Stimulated activated CD4-positive, alpha-beta T cell treated with anti-CD3 and anti-CD28 coated beads, TNF-alpha, amount 100 ng/mL, for 24 hours (primary cell): ENCODE measurements around the gene SLC22A23.
"Not testable (repeated sequence)": the region's sequence is repeated elsewhere in the genome, so short reads cannot be mapped to it uniquely, and the experiment has no call there.

Experiments used
- DNase-seq, 3 experiments: peaks; one replicate each; pipeline ENCODE4 v3.0.0-alpha.2; 2020; ENCODE audit warnings: low read depth in 3 of 3

SLC22A23 gene

DNA sequence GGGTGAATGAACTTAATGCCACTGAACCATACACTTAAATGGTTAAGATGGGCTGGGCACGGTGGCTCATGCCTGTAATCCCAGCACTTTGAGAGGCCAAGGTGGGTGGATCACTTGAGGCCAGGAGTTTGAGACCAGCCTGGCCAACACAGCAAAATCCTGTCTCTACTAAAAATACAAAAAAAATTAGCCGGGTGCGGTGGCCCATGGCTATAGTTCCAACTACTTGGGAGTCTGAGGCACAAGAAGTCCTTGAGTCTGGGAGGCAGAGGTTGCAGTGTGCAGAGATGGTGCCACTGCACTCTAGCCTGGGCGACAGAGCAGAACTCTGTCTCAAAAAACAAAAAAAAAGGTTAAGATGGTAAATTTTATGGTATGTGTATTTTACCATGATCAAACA is 71.7 kb downstream of the SLC22A23 start:
- not testable (repeated sequence) for DNase-seq

- DNase-seq = no peak
These were observed 72.4 kb downstream of the SLC22A23 start for GRCh38 chr6:3384241-3385143.

DNA sequence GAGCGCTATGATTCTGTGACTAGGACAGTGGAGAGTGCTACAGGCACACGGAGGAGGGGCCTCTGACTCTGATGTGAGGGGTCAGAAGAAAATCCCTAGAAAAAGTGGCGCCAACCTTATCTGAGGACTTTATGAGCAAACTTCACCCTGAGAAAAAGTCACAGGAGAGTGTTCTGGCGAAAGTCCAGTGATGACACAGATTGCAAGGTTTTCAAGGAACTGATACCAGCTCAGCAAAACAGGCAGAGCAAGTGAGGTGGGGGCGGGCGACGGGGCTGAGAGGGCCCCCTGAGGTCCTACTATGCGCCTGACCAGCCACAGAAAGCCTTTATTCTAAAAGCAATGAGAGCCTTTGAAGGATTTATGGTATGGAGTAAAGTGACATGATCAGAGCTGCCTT is 73.3 kb downstream of the SLC22A23 start:
- no peak for DNase-seq

- DNase-seq = no peak
These were observed 74.2 kb downstream of the SLC22A23 start for GRCh38 chr6:3382326-3383279.

DNA sequence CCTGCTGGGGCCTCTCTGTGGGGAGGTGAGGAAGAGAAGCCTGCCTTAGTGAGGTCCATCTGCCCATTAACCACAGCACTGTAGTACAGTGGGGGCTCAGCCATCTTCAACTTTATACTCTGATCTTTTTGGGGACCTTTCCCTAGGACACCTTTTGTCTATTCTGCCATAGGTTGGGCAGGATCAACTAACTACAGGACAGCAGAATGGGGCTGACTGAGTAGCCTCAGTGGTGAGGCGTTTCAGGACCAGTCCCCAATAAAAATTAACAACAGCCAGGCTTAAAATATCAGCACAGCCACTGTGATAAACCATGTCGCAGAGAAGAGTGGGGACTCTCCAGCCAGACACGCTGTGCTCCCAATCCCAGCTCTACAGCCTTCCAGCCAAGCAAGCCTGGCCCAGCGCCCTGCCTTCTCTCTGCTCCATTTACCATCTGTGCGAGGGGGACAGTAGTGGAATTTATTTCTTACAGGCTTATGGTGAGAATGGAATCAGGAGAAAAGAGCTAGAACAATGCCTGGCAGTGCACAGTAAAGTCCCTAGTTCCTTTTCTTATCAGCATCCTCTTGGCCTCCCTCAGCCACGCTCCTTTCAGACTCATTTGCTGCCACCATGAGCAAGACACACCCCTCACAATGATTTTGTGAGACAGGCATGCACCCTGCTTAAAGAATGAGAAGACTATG is 75.5 kb downstream of the SLC22A23 start:
- no peak for DNase-seq

DNA sequence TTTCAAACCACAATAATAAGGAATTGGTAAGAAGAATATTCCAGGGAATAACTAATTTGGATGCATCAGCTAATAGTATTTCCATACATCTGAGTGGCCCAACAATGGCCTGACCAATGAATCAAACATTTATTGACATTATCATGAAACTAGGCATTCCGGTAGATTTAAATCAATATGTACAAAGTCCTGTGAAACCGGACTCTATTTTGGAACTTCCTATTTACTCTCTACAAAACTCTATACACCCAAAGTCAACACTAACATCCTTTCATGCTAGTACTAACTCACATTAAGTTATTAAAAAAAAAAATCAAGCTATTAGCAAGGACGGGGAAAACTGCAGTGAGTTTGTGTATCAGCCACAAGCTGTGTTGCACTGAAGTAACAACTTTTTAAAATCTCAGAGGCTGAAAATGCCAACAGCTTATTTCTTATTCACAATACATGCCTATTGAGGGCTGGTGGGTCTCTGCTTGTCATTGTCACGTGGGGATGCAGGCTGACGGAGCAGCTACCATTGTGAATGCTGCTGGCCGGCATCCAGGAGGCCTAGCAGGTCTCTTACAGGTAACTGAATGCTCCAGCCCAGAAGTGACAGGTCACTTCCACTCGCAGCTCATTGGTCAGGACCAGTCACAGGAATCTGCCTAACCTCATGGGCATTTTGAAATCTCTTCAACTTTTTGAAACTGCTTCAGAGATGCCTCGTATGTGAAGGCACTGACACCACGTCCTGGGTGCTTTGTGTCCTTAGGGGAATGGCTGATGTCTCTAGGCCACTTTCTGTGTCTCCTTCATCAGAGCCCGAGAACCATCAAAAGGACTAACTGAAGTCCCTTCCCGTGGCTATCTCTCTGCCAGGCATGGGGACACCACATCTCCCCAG is 76.3 kb downstream of the SLC22A23 start:
- DNase-seq = no peak

DNA sequence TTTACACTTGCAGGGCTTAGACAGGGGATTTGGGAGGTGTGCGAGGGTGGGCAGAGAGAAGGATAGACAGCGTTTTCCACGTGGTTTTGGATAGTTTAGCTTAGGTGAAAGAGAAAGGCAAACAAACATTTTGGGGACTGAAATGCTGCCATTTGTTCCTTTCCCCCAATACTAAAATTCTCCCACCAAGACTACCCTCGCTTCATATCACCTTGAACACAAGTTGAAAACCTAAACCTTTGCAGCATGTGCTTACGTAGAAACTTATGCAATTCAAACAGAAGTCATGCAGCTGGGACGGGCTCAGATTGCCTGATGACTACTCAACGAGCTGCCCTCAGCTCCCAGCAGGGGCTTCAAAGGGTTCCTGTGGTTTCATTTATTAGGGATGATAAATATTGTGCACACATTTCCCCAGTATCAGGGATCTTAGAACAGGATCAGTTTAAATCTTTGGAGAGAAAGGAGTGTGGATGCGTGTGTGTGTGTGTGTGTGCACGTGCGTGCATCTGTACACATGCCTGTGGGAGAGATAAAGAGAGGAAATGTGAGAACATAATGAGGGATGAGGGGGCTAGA is 77.3 kb downstream of the SLC22A23 start:
- DNase-seq = no peak

DNA sequence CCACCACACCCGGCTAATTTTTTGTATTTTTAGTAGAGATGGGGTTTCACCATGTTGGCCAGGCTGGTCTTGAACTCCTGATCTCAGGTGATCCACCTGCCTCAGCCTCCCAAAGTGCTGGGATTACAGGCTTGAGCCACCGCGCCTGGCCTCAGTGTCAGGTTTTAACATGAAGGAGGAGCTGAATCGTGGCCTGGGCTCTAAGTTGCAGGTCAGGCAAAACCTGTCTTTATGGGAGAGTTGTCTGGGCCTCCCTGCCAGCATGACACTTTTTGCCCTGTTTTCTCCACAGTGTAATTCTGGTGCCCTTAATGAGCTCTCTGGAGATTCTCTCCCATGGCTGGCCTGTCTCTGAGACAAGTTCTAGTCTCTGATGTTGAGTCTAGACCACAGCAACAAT is 78.0 kb downstream of the SLC22A23 start:
- DNase-seq = not testable (repeated sequence)

DNA sequence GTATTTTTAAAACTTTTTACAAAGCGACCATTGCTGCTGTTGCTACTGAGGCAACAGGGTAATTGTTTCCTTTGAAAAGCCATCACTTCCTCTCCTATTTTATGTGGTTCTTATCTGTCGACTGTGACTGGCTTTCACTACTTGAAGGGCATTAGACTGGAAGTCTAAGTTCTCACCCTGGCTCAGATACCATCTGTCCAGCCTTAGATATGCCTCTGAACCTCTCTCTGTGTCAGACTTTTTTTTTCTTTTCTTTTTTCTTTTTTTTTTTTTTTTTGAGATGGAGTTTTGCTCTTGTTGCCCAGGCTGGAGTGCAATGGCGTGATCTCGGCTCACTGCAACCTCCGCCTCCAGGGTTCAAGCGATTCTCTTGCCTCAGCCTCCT is 78.5 kb downstream of the SLC22A23 start:
- not testable (repeated sequence) for DNase-seq

DNA sequence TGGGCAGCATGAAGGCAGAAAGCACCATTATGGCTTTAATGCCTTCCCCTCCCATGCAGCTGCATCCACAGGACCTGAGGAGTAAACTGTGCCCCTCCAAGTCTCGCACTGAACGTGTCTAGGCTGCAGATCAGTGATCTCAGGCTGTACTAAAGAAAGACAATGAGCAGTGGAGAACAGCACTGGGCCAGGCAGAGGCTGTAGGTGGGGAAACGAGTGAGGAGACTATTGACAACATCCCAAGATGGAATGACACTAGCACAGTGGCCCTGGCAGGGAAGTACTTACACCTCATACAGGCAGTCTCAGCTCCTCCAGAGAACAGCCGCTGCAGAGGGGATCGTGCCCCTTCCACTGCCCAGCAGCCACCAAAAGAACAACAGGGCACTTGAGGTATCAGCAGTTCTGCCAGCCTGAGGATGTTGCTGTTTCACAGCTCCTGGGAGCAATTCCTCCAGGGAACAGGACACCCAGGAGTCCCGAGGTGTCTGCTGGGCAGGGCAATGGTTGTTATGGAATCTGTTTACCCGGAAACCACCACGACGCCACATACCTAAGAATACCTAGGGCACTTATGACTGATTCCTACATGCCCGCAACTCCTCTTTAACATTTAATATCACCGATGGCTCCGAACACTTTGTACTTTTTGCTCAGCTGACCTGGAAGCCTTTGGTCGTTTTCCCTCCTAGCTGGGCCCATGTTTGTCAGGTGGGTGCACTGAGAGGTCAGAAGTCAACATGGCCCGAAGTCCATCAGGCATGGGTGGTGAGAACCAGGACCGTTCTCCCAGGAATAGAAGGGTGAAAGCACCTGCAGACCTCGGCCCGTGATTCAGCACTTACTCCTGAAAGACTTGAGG is 79.1 kb downstream of the SLC22A23 start:
- DNase-seq = no peak

DNA sequence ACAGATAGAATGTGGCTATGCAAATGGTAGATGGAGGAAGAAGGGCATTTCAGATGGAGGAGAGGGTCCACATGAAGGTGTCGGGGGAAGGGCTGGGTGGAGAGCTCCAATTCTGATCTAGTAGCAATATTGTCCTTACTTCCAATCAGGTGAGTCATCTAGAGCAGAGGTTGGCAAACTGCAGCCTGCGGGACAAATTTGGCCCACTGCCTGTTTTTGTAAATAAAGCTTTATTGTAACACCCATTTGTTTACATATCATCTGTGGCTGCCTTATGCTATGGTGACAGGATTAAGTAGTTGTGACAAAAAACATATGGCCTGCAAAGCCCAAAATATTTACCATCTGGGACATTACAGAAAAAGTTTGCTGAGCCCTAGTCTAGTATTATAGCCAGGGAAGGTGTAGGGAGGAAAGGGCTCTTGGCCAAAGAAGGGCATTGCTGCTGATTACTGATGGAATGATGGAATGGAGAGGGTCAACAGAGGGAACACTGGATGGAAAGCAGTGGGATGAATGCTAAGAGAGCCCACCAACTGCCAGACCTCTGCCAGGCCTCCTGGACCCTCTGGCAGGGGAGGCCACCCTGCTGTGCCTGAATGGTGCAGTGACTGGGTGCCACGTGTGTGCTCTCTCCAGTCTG is 79.8 kb downstream of the SLC22A23 start:
- DNase-seq = no peak

- DNase-seq = no peak
These were observed 80.8 kb downstream of the SLC22A23 start for GRCh38 chr6:3376064-3376463.

DNA sequence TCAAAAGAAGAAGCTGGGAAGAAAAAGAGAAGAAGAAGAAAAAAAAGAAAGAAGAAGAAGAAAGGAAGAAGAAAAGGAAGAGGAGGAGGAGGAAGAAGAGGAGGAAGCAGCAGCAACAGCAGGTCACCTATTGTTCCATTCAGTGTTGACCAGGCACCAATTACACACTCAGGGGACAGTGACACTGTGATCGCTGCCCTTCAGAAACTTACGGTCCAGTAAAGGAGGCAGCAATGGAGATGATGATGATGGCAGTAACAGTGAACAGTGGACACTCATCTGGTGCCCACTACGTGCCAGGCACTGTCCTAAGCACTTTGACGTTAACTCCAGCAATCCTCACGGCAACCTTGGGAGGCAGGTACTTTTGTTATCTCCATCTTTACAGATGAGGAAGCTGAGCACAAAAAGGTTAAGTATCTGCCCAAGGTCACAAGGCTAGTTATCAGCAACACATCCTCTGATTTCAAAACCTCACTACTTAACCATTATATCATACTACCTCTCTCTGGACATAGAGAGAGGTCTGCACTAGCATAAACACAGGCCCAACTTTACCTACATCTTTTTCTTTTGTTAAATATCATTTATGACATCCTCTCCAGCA is 83.2 kb downstream of the SLC22A23 start:
- DNase-seq = no peak

DNA sequence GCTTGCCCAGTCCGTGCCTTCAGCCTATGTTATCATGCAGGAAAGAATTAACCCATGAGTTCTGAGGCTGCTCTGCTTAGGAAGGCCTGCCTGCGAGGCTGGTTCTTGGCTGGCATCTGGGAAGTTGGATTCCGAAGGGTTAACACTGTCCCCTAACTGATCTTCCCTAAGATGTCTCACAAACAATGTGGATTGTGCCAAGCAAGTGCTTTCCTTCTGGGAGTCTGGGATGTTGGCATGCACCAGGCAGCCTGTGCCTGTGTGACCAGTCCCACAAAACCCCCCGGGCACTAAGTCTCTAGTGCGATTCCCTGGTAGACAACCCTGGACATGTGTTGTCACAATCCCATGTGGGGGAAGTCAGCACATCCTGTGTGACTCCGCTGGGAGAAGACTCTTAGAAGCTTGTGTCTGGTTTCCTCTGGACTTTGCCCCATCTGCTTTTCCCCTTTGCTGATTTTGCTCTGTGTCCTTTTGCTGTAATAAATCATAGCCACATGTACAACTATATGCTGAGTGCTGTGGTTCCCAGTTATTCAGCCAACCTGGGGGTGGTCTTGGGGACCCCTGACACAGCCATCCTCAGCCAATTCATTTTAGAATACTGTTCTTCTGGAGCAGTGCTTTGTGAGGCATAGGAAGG is 83.8 kb downstream of the SLC22A23 start:
- DNase-seq = no peak

DNA sequence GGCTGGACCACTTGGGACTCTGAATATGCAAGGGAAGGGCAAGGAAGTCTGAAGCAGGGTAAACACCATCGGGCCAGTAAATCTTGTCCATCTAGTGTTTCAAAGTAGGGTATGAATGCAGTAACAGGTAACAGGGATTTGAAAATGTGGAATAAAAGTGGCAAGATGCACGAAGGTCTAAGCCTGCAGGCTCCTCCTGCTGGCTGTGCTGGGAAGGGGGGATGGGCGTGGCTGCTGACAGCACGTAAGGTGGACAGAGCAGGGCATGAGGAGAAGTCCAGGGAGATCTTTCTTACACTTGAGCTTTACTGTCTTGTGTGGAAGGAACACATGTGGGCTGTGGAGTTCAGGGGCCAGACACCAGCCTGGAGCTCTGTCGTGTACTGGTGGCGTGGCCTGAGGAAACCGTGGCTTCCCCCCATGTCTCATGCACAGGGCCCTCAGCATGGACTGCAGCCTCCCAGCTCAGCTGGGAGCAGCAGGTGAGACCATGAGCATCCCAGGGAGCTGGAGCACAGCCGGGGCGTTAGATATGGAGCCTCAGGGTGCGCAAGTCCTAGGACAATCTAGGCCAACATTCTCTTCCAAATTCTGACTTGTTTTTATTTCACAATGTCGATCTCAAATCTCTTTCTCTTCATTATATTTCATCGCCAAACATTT is 84.5 kb downstream of the SLC22A23 start:
- DNase-seq = no peak

- no peak for DNase-seq
These were observed 85.5 kb downstream of the SLC22A23 start for GRCh38 chr6:3371222-3371949.
